Measurements from ENCODE around the gene COCH. TPM values are rescaled to one million over a fixed set of nuclear protein-coding genes. Genes with fewer than 3 reads are reported as not detected.

The COCH gene
- total and polyA plus RNA-seq, 2 experiments from 2014 or later: 12.9 to 20.6 TPM

- peaks cover 51% of the 10 kb centered on the region for H3K27me3 ChIP-seq (ENCODE audit: insufficient read depth)
- Mint-ChIP-seq H3K4me1 (peaks cover 30% of the 10 kb centered on the region), H3K9me3 (no peaks in the 10 kb centered on the region), H3K4me3 (peak overlapping the region; percentile 71), H3K27me3 (ENCODE audit: insufficient read depth, low read depth, poor library complexity) (peaks cover 42% of the 10 kb centered on the region), H3K27ac (no peak overlapping the region), H3K36me3 (ENCODE audit: low read depth) (no peaks in the 10 kb centered on the region; the same call in 2 of the 3 replicates)
- DNase-seq (ENCODE audit: low spot score) (peak; percentile 48), ATAC-seq (no peak; the same call in 2 of the 3 replicates)
- H3K27ac ChIP-seq (ENCODE audit: low read depth): no peak overlapping the region
- no peaks in the 10 kb centered on the region for H4K20me1 ChIP-seq (replicated peaks; ENCODE audit: insufficient read depth)
- peak overlapping the region; percentile 79 for H3K4me2 ChIP-seq
- H3K4me1 ChIP-seq (ENCODE audit: insufficient read depth): peaks cover 39% of the 10 kb centered on the region
- H2AFZ ChIP-seq: peak overlapping the region; percentile 89
- TF ChIP-seq ZNF114 (CRISPR knock-in tag; IDR thresholded peaks at IDR 0.05): no peak
- TF ChIP-seq NANOG (IDR thresholded peaks at IDR 0.05; ENCODE audit: borderline replicate concordance): no peak
- no peak for TF ChIP-seq EZH2phosphoT487 (IDR thresholded peaks at IDR 0.05; ENCODE audit: unreplicated experiment)
- no peak for TF ChIP-seq ZNF331 (CRISPR knock-in tag; IDR thresholded peaks at IDR 0.05; ENCODE audit: low read depth)
- no peak for TF ChIP-seq REST (IDR thresholded peaks at IDR 0.05; ENCODE audit: unreplicated experiment)
- TF ChIP-seq JUNB (IDR thresholded peaks at IDR 0.05; ENCODE audit: unreplicated experiment): no peak
- TF ChIP-seq, protein P1, sequence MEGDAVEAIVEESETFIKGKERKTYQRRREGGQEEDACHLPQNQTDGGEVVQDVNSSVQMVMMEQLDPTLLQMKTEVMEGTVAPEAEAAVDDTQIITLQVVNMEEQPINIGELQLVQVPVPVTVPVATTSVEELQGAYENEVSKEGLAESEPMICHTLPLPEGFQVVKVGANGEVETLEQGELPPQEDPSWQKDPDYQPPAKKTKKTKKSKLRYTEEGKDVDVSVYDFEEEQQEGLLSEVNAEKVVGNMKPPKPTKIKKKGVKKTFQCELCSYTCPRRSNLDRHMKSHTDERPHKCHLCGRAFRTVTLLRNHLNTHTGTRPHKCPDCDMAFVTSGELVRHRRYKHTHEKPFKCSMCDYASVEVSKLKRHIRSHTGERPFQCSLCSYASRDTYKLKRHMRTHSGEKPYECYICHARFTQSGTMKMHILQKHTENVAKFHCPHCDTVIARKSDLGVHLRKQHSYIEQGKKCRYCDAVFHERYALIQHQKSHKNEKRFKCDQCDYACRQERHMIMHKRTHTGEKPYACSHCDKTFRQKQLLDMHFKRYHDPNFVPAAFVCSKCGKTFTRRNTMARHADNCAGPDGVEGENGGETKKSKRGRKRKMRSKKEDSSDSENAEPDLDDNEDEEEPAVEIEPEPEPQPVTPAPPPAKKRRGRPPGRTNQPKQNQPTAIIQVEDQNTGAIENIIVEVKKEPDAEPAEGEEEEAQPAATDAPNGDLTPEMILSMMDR (conservative IDR thresholded peaks at IDR 0.05; ENCODE audit: low read depth in 2 of 2): no peak
- TF ChIP-seq, protein P2, sequence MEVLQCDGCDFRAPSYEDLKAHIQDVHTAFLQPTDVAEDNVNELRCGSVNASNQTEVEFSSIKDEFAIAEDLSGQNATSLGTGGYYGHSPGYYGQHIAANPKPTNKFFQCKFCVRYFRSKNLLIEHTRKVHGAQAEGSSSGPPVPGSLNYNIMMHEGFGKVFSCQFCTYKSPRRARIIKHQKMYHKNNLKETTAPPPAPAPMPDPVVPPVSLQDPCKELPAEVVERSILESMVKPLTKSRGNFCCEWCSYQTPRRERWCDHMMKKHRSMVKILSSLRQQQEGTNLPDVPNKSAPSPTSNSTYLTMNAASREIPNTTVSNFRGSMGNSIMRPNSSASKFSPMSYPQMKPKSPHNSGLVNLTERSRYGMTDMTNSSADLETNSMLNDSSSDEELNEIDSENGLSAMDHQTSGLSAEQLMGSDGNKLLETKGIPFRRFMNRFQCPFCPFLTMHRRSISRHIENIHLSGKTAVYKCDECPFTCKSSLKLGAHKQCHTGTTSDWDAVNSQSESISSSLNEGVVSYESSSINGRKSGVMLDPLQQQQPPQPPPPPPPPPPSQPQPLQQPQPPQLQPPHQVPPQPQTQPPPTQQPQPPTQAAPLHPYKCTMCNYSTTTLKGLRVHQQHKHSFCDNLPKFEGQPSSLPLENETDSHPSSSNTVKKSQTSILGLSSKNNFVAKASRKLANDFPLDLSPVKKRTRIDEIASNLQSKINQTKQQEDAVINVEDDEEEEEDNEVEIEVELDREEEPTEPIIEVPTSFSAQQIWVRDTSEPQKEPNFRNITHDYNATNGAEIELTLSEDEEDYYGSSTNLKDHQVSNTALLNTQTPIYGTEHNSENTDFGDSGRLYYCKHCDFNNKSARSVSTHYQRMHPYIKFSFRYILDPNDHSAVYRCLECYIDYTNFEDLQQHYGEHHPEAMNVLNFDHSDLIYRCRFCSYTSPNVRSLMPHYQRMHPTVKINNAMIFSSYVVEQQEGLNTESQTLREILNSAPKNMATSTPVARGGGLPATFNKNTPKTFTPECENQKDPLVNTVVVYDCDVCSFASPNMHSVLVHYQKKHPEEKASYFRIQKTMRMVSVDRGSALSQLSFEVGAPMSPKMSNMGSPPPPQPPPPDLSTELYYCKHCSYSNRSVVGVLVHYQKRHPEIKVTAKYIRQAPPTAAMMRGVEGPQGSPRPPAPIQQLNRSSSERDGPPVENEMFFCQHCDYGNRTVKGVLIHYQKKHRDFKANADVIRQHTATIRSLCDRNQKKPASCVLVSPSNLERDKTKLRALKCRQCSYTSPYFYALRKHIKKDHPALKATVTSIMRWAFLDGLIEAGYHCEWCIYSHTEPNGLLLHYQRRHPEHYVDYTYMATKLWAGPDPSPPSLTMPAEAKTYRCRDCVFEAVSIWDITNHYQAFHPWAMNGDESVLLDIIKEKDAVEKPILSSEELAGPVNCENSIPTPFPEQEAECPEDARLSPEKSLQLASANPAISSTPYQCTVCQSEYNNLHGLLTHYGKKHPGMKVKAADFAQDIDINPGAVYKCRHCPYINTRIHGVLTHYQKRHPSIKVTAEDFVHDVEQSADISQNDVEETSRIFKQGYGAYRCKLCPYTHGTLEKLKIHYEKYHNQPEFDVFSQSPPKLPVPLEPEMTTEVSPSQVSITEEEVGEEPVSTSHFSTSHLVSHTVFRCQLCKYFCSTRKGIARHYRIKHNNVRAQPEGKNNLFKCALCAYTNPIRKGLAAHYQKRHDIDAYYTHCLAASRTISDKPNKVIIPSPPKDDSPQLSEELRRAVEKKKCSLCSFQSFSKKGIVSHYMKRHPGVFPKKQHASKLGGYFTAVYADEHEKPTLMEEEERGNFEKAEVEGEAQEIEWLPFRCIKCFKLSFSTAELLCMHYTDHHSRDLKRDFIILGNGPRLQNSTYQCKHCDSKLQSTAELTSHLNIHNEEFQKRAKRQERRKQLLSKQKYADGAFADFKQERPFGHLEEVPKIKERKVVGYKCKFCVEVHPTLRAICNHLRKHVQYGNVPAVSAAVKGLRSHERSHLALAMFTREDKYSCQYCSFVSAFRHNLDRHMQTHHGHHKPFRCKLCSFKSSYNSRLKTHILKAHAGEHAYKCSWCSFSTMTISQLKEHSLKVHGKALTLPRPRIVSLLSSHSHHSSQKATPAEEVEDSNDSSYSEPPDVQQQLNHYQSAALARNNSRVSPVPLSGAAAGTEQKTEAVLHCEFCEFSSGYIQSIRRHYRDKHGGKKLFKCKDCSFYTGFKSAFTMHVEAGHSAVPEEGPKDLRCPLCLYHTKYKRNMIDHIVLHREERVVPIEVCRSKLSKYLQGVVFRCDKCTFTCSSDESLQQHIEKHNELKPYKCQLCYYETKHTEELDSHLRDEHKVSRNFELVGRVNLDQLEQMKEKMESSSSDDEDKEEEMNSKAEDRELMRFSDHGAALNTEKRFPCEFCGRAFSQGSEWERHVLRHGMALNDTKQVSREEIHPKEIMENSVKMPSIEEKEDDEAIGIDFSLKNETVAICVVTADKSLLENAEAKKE (CRISPR knock-in tag; IDR thresholded peaks at IDR 0.05): no peak
- no peak for TF ChIP-seq ETS1 (IDR thresholded peaks at IDR 0.05)
- TF ChIP-seq STAT1 (IDR thresholded peaks at IDR 0.05; ENCODE audit: unreplicated experiment): no peak
- TF ChIP-seq CREB1 (CRISPR knock-in tag; IDR thresholded peaks at IDR 0.05; ENCODE audit: low read depth): no peak
- no peak for TF ChIP-seq POLR2AphosphoS5 (IDR thresholded peaks at IDR 0.05; ENCODE audit: low read depth)
- TF ChIP-seq EZH2 (IDR thresholded peaks at IDR 0.05; ENCODE audit: low read depth, unreplicated experiment): no peak
- no peaks in the 10 kb centered on the region for H3K36me3 ChIP-seq (ENCODE audit: insufficient read depth)
- H3K79me2 ChIP-seq (replicated peaks; ENCODE audit: insufficient read depth): no peaks in the 10 kb centered on the region
- 0 out of 2 replicates have a peak, but pooled peaks cover 3% of the 10 kb centered on the region for H3F3A ChIP-seq (replicated peaks; ENCODE audit: low read depth)
- peak overlapping the region; percentile 56 for H3K4me3 ChIP-seq
- H3K9me2 ChIP-seq (ENCODE audit: insufficient read depth): no peaks in the 10 kb centered on the region
Measured at GRCh38 chr14:30875788-30876053, 1.4 kb downstream of the COCH start.

All from GM23338 (cell line).